NCI-H774 (cell line): ENCODE data around the gene TGOLN2.
"Not testable (repeated sequence)": the region's sequence is repeated elsewhere in the genome, so short reads cannot be mapped to it uniquely, and the experiment has no call there.

Source experiments
- DNase-seq: peaks from one replicate; lab custom pipeline; 2025; lab: John Stamatoyannopoulos, UW

TGOLN2 gene

DNA sequence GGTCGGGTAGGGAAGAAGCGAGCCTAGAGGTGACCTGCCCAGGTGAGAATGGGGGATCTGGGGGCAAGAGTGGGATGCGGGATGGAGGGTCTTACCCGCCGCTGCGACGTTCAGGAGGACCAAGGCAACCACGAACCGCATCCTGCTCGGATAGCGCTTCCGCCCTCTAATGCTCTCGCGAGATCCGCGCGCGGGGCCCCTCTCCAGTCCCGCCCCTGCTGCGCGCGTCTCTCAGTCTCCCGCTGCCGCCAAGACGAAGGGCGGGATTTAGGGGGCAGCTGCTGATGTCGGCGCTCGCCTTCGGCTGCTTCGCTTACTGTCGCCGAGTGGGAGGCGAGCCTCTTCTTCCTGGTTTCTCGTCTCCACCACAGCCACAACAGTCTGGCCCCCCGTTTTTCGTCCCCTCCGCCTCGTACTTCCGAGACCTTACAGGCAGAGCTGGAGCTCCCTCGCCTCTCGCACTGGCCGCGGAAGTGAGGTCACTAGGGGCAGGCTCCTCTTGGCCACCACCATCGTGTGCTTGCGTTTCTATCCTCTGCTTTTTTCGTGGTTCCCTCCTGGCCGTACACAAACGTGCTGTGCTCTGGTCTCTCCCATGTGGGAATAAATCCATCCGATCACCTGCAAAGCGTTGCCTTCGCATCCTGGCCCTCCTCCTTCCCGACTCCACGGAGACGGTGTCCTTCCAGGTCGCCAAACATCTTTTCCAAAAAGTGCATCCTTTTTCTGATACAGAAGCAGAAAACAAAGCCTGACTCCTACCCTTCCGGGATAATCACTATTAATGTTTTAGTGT lies at the start of gene TGOLN2:
TGOLN2 (minus strand) TSS at position 168 of the 796 bp plus-strand sequence; CDS start at position 141, 27 bp downstream.
- DNase-seq, result peak; percentile 90

DNA sequence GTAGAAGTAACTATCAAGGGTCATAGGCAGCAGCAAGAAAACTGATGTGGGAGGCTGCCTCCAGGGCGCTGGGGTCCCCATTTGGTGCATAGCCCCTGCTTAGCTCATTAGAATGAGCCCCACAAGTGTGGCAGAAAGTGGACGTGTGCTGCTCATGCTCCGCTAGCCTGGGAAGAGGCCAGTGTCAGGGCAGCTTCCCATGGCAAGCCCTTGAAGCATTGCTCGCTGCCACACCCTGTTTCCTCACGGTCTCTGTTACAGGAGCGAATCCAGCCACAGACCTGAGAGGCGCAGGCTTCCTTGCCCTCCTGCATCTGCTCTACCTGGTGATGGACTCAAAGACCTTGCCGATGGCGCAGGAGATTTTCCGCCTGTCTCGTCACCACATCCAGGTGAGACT lies 49.3 kb upstream of the TGOLN2 start:
- no peak for DNase-seq

DNA sequence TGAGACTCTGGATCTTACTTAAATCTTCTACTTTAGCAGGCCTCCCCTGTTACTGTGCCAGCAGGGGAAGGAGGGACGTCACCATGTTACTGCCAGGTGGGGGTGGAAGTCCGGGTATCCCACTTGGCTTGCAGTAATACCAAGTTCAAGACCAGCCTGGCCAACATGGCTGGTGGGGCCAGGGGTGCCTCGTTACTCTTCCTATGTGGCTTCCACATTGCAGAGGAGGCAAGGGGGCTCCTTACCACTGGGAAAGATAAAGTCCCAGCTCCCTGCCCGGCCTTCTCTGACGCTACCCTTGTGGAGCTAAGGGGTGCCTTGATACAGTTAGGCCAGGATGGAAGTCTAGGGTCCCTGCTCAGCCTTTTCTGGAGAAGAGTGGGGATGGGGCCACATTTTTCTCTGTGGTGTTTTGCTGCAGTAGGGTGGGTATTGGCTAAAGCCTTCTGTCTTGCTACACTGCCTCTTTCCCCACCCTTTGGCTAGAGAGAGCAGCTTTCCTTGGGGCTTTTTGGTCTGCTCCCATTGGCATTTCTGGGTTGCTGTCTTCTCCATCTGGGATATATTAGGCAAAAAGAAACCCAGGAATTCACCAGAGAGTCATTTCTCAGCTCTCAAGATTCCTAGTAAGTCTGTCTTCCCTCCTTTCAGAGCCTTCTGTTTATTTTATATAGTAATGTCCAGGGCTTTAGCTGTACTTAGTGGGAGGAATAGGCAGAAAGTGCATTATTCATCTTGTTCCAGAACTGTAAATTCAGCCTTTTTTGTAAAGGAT lies 48.7 kb upstream of the TGOLN2 start:
- DNase-seq, result no peak

DNA sequence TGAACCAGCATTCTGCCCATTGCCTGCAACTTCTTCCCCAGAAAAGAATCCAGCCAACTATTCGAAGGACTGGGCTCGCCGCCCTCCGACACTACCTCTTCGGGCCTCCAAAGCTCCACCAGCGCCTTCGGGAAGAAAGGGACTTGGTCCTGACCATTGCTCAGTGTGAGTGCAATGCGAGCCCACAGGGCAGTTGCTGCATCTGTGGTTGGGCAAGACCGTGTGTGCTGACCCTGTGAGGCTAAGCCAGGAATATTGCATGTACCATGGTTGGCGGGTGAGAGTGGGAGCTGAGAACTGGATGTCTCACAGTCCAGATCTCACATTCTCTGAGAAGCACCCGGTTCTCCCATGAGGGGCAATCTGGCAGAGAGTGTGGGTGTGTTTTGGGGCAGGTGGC lies 43.3 kb upstream of the TGOLN2 start:
- no peak for DNase-seq

DNA sequence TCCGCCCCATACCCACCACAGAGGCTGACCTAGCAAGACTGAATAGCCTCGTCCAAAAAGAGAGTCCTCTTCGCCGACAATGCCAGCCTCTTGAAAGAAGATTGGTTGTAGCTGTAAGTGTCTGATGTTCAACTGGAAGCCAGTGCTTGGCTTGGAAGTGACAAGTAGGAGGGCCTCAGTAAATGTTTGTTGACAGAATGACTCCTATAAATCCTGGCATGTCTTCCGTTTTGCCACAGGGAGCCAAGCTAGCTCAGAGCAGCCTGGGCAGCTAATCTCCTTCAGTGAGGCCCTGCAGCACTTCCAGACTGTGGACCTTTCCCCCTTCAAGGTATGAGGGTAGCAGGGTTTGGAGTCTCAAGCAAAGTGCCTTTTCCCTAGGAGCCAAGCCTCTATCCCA lies 41.7 kb upstream of the TGOLN2 start:
- no peak for DNase-seq

DNA sequence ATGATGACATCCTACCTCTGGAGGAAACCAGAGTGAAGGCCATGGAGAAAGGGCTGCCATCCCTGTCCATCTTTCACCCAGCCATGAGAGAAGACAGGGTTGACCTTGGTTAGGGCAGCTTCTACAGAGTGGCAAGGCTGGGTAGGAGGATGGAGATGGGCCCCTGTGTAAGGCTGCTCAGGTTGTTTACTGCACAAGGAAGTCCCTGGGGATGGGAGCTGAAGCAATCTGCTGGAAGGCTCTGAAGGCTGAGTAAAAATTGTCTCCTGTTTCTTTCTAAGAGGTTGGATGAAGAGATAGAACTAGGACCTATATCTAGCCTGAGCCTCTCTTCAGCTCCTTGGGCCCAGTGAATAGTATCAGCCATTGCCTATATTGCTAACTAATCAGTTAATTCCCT lies 41.1 kb upstream of the TGOLN2 start:
- DNase-seq, result no peak

DNA sequence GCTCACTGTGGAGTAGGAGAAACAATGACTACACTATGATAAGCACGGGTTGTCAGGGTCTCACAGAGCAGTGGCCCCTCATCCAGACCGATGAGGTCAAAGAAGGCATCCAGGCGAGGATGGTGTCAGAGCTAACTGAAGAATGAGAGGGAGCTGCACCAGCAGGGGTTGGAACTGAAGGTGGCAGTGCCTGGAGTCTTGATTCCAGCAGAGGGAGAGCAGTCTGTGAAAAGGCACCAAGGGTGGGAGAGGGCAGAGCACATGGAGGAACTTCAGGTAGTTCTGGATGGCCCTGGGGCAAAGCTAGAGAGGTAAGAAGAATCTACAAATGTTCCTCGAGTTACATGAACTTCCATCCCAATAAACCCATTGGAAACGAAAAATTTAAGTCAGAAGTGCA lies 39.4 kb upstream of the TGOLN2 start:
- no peak for DNase-seq

DNA sequence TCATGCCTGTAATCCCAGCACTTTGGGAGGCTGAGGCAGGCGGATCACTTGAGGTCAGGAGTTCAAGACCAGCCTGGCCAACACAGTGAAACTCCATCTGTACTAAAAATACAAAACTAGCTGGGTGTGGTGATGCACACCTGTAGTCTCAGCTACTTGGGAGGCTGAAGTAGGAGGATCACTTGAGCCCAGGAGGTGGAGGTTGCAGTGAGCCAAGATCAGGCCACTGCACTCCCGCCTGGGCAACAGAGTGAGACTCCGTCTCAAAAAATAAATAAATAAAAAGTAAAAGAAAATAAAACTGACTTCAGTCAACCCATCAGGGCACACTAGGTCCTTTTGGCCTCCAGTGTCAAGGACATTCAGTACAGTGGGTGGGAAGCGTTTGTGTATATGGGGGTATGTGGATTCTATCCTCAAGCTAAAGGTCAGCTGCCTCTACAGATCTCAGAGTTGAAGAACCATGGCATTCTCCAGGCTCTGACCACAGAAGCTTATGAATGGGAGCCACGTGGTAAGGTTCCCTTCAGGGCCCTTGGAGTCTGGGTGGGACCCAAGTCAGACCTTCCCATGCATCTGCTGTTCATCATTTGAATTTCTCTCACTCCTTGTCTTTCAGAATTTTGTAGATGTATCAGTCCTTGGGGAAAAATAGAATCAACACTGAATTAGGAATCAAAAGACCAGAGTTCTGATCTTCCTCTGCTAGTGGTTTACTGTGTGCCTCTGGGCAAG lies 35.0 kb upstream of the TGOLN2 start:
- not testable (repeated sequence) for DNase-seq

DNA sequence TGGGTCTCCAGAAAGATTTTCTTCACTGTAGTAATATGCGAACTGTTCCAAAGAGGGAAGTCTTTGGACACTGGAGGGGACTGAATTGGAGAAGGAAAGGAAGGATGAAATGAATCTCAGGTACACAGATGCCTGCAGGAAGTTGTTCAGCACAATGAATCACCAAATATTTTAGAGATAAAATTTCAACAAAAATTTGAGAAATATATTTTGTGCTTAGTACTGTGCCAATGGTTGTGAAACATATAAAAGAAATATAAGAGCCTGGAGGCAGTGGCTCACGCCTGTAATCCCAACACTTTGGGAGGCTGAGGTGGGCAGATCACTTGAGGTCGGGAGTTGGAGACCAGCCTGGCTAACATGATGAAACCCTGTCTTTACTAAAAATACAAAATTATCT lies 29.9 kb upstream of the TGOLN2 start:
- DNase-seq, result no peak

DNA sequence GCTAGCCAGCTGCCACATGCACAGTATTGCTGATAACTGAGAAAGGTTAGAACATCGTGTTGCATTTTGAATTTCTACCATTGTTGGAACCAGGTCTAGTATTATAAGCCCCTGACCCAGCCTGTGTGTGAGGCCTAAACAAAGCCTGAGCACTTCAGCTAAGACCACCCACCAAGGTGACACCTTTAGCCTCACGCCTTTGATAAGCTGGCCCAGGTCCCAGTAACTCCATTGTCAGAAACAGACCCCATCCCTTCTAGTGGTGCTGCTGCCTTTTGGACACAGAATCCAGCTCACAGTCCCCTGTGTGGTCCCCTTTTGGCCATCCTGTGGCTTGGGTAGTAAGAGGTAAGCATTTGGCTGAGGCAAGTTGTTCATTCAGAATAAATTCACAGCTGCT lies 28.4 kb upstream of the TGOLN2 start:
- no peak for DNase-seq

DNA sequence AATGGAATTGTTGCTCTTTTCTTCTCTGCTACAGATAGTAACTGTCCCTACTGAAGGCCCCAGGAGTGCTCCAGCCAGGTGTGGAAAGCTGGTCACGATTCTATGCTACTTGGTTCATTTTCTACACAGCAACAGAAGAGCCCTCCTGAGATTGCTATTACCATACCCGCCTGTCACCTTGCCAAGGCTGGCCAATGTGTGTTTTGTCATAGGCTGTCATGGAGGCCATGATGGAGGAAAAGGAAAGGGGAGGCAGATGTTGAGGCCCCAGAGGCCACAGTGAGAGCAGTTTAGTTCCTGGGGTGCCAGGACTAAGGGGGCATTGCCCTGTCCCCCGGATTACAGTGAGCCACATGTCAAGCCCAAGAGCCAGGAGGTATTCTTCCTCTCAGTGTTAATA lies 27.7 kb upstream of the TGOLN2 start:
- no peak for DNase-seq

DNA sequence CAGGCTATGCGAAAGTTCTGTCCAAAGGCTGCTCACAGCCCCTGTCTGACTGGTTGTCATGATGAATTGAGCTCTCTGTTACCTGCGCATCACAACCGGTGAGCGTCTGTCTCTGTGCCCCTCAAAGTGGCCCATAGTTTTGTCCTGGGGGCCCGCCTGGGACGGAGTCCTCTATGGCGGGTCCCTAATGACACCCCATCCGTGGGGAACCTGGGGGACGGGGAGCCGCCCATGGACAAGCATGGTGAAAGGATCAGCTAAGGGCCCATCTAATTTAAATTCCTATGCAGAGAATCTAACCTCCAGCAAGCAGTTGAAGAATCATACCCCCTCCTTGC lies 27.3 kb upstream of the TGOLN2 start:
- no peak for DNase-seq

DNA sequence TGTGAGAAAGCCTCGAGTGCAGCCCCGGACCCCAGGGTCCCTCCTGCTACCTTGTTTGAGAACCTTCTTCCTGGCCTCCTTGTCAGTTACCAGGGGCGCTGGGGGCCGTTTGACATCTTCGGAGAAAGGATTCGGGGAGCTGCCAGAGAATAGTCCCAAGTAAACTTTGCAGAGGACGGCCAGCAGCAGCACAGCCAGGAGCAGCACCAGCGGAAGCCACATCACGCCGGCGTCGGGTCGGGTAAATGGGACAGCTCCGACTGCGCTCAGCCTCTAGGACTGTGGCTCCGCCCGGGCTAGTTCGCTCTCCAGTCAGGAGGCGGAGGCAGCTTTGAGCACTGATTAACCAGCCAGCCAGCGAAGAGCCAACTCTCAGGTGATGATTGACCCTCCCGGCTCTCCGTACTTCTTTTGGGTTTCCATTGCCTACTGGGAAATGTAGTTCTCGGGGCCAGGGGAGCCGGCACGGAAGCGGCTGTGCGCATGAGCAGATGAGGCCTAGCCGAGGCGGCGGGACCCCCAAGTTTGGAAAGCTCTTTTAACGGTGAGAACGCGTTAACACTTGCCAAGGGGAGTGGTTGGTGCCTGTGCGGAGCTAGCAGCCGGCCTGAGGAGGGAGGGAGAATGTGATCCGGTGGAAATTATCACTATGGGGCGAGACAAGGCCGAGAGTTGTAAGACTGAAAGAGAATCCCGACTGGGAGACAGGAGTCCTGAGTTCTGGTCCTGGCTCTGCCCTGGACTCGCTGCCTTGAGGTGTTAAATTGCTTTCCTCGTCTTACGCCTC lies 26.7 kb upstream of the TGOLN2 start, which contains the start of the genes ELMOD3 and RETSAT:
ELMOD3 (plus strand) TSS at position 484 of the 787 bp plus-strand sequence. CDS start 2,430 bp downstream, outside the sequence.
RETSAT (minus strand) TSS at position 243 of the 787 bp plus-strand sequence; CDS start at position 222, 21 bp downstream.
- peak; percentile 96 for DNase-seq

DNA sequence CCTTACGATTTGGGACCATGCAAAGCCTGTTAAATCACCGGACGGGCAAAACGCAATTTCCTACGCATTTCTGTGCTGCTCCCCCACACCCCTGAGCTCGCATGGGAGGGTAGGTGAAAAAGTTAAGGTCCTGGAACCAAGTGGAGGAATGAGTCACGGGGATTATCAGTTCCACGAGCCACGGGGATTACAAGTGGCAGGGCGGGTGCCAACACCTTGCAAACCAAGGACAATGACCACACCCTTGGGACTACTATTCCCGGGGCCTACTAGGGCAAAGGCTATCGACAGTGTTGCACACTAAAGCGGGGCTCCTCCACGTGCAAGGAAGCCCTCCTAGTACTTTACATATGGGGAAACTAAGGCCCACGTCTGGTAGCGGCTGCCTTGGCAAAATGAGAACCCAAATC lies 26.1 kb upstream of the TGOLN2 start:
- DNase-seq, result no peak

DNA sequence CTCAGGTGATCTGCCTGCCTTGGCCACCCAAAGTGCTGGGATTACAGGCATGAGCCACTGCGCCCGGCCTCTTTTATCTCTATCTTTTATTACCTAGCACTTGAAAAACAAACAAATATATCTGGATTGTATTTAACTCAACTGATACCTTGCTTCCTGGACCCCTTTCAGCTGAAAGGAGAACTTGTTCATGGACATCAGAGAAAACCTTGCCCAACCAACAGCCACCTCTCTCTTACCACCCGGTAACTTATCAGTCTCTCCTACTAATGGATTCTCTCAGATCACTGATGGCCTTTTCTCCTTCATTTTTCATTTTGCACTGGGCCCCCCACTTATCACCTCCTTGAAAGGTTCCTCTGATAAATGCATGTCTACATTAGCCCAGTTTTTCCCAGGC lies 19.8 kb upstream of the TGOLN2 start:
- DNase-seq, result no peak

DNA sequence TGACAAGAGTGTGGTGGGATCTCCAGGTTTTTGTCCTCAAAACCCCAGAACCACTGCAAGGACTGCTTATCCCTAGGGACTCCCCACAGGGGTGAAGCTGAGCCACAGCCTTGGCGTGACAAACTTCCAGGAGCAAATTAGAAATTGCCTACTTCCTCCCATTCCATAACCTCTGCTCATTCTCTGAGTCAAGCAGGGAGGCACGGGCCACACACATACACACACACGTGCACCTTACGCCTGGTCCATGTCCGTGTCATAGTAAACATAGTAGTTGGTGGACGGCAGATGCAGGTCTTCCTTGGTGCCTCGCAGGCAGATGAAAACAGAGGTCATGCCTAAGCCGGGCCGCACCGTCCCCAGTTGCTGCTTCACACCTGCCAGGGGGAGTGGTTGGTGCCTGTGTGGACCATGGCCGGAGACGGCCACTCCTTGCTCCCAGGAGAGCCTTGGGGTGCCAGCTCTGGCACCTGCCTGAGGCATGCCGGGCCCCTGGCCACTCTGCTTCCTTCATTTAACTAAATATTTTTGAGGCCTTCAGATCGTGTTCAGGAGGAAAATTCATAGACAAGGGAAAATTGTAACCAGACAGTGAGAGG lies 16.7 kb upstream of the TGOLN2 start:
- DNase-seq, result no peak

DNA sequence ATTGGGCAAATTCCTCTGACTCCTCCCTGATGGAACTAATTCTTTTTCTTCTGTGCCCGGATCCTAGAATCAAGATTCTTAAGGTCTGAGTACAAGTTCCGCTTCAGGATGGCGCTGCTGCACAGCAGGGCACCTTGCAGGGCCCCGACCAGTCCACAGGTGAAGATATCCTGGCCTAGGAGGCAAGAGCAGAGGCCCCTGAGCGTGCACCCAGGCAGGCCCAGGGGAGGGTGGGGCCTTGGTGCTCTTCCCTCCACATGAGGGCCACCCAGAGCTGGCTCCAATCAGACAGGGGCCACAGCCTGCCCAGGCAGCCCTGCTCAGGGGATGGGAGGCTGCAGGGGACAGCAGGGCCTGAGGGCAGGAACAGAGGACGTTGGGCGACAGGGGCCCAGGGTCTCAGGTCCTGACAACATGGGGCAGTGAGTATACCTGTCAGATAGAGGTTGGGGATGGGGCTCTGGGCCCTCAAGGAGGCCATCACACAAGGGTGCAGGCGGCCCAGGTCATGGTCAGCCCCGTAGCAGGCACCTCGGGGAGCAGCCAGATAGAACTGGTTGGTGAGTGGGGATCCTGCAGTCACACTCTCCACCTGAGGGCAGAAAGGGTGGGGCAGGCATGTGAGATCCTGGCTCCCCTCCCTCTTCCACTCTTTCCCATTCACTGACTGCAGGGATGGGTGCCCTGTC lies 15.6 kb upstream of the TGOLN2 start:
- DNase-seq, result not testable (repeated sequence)

DNA sequence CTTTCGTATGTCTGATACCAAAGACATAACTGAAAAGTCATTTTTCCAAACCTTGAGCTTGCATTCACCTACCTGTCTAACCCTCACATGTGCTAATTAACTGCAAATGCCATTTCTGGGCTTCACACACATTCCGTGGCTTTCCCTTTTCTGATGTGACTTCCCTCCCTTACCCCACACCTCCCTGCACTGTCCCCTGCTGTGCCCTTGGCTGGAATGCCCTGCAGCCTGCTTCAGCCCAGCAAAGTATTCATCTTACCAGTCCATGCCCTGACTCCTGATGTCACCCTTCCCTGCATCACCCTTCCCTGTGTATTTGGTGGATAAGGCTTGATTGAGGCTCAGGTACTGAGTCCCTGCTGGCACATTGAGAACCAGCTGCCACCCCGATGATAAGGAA lies 14.4 kb upstream of the TGOLN2 start:
- DNase-seq, result no peak

DNA sequence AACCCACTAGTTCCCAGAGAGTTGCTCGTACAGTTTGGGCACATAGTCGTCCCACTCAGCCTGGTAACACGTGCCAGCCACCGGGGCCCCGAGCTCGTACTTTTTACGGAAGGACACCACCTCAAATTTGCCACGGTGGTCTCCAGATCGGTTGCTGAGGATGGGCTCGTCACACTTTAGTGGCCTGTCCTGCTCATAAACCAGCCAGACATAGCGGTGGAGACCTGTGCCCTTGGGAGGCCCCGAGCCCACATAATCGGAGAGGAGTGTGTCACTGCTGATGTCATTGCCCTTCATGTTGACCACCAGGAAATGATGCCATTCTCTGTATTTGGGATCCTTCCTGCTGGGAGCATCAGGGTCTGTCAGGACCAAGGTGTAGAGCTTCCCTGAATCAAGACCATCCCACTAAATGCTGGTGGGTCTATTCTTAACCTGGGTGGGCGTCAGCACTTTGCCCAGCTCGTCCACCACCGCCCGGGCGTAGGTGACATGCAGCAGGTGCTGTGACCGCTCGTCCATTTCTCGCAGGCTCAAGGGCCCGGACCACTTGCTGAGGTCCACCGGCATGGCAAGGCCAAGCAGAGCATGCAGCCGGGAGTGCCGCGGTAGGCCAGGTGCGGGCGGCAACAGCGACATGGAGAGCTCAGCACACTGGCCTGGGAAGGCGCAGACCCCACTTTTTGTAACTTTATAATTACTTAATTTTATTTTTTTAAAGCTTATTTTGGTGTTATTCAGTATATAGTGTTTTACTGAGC lies 13.7 kb upstream of the TGOLN2 start:
- no peak for DNase-seq
